Transverse colon (tissue), 4 donors: ENCODE data around the gene ZDHHC18.

Experiments
- POLR2A ChIP-seq: fragments of 450-650 bp; IDR thresholded peaks from one replicate; pipeline ENCODE4 v1.6.1; 2016; ENCODE audit warnings: antibody characterized with exemption, mild to moderate bottlenecking, moderate library complexity
- POLR2AphosphoS5 ChIP-seq, 3 donors: sonication (generic); formaldehyde crosslinking; IDR thresholded peaks; one replicate each; pipeline ENCODE4 v1.6.1; 2016; ENCODE audit warnings: antibody characterized with exemption in 3 of 3
- TF ChIP-seq, protein P1 (sequence below), 5 experiments: fragments of 200-600 bp in 3 of 5; fragments of 450-650 bp in 2 of 5; sonication (generic) in 3 of 5; IDR thresholded peaks; 1 replicate in 2 of 5; 2 replicates in 3 of 5; pipeline ENCODE4 v1.5.1; 2016 to 2017; ENCODE audit warnings: antibody characterized with exemption in 5 of 5, inconsistent platforms in 3 of 5, mild to moderate bottlenecking in 2 of 5, moderate library complexity in 1 of 5

DNA sequence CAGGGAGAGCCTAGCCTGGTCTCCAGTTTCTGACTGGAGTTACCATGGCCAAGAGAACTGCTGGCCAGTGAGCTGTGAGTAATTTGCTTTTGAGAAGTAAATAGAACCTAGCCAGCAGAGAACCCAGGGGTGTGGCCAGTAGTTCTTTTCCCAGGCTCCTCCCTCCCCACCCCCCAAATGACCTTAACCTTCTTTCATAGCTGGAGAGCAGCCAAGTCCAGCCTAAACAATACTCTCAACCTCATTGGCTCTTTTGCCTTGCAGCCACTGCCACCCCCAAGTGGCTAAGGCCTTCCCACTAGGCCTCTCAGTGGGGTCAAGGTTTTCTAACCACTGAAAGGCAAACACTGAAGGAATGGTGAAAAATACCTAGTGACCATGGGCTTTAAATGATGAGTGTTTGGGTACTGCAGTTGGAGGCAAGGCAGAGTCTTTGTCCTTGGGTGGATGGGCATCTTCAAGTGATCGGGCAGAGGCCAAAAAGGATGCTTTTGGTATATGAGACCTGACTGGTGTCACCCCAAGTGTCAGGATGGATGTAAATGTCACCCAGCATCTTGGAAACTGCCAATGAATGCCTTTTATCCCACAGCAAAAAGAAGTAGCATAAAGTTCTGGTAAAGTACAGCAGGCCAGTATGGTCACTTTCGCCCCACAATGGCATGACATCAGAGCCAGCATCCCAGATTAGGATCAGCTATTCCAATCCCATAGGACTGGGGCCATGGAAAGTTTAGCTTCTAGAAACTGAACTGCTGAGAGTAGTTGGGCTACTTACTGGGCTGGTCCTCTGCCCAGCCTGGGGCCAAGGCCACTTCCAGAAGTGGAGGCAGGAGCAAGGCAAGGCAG is 42.2 kb upstream of the ZDHHC18 start:
- TF ChIP-seq, protein P1, sequence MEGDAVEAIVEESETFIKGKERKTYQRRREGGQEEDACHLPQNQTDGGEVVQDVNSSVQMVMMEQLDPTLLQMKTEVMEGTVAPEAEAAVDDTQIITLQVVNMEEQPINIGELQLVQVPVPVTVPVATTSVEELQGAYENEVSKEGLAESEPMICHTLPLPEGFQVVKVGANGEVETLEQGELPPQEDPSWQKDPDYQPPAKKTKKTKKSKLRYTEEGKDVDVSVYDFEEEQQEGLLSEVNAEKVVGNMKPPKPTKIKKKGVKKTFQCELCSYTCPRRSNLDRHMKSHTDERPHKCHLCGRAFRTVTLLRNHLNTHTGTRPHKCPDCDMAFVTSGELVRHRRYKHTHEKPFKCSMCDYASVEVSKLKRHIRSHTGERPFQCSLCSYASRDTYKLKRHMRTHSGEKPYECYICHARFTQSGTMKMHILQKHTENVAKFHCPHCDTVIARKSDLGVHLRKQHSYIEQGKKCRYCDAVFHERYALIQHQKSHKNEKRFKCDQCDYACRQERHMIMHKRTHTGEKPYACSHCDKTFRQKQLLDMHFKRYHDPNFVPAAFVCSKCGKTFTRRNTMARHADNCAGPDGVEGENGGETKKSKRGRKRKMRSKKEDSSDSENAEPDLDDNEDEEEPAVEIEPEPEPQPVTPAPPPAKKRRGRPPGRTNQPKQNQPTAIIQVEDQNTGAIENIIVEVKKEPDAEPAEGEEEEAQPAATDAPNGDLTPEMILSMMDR (IDR thresholded peaks at IDR 0.05) = no peak
- no peak for TF ChIP-seq POLR2A
- TF ChIP-seq POLR2AphosphoS5 (IDR thresholded peaks at IDR 0.05) = peak in 1 of 3 donors; percentile 17
